Transverse colon (tissue), 4 donors: ENCODE measurements around the gene ANKRD66. TPM values are rescaled to one million over a fixed set of nuclear protein-coding genes. Genes with fewer than 3 reads are reported as not detected.
"Not testable (repeated sequence)": the region's sequence is repeated elsewhere in the genome, so short reads cannot be mapped to it uniquely, and the experiment has no call there.

Source experiments
- DNase-seq: peaks from one replicate; pipeline ENCODE4 v3.0.0-alpha.2; 2019
- H3K27ac ChIP-seq, 4 donors: fragments of 200-600 bp; sonication (generic); 2 replicates each; pipeline ENCODE4 v1.5.1; 2016 to 2018; ENCODE audit warnings: inconsistent platforms in 4 of 4
- H3K27me3 ChIP-seq: fragments of 200-600 bp; sonication (generic); 2 replicates; pipeline ENCODE4 v1.5.1; 2017; ENCODE audit warnings: inconsistent platforms
- H3K36me3 ChIP-seq, 4 donors: fragments of 200-600 bp; sonication (generic); 2 replicates each; pipeline ENCODE4 v1.5.1; 2017 to 2019; ENCODE audit warnings: inconsistent platforms in 4 of 4
- H3K4me1 ChIP-seq, 4 donors: fragments of 200-600 bp; sonication (generic); 2 replicates each; pipeline ENCODE4 v1.5.1; 2017 to 2020; ENCODE audit warnings: inconsistent platforms in 4 of 4
- H3K4me3 ChIP-seq, 4 donors: fragments of 200-600 bp; sonication (generic); 1 replicate in 1 of 4; 2 replicates in 3 of 4; pipeline versions ENCODE4 v1.5.1 to v1.6.1; 2017 to 2019; ENCODE audit warnings: inconsistent platforms in 4 of 4
- H3K9me3 ChIP-seq, 2 donors: fragments of 200-600 bp; sonication (generic); 2 replicates each; pipeline ENCODE4 v1.5.1; 2017 to 2019; ENCODE audit warnings: inconsistent platforms in 2 of 2
- CTCF ChIP-seq, 5 experiments: fragments of 200-600 bp in 3 of 5; fragments of 450-650 bp in 2 of 5; sonication (generic) in 3 of 5; IDR thresholded peaks; 1 replicate in 2 of 5; 2 replicates in 3 of 5; pipeline ENCODE4 v1.5.1; 2016 to 2017; ENCODE audit warnings: antibody characterized with exemption in 5 of 5, inconsistent platforms in 3 of 5, mild to moderate bottlenecking in 2 of 5, moderate library complexity in 1 of 5
- EP300 ChIP-seq: sonication (generic); formaldehyde crosslinking; IDR thresholded peaks from one replicate; pipeline ENCODE4 v1.6.1; 2017; ENCODE audit warnings: antibody characterized with exemption, low read depth
- POLR2A ChIP-seq: fragments of 450-650 bp; IDR thresholded peaks from one replicate; pipeline ENCODE4 v1.6.1; 2016; ENCODE audit warnings: antibody characterized with exemption, mild to moderate bottlenecking, moderate library complexity
- POLR2AphosphoS5 ChIP-seq, 3 donors: sonication (generic); formaldehyde crosslinking; IDR thresholded peaks; one replicate each; pipeline ENCODE4 v1.6.1; 2016; ENCODE audit warnings: antibody characterized with exemption in 3 of 3
- WGBS, 2 donors: methylation state at CpG; one replicate each; pipeline ENCODE4 v1.1.5; 2018; ENCODE audit warnings: low coverage in 1 of 2; 5-methylcytosine and 5-hydroxymethylcytosine counted together
- in situ Hi-C, 4 donors: fragments of 200-750 bp; cut with MboI; loops; one replicate each; pipeline versions ENCODE4 v1.15.0 to v1.15.1; 2017; ENCODE audit warnings: low sequenced_read_pairs in 3 of 4, low pct_ligation_motif_present in 1 of 4, low pct_unique_long_range_greater_than_20kb in 1 of 4
- intact Hi-C: fragments of 100-400 bp; cut with DNase I; formaldehyde crosslinking; loops from one replicate; pipeline ENCODE4 v1.15.1; 2023; ENCODE audit warnings: low total_unique reads
- total RNA-seq, 4 donors: library from RNA; depleted of rRNA; stranded (reverse); fragments of >200 nt; gene quantifications; one replicate each; pipeline ENCODE4 v1.1.0, GENCODE V29; 2016

The ANKRD66 gene
- total RNA-seq, 4 donors from 2014 or later: not detected

- in situ Hi-C loops (no loop called here), intact Hi-C loops (no loop called here)
- no peaks in the 10 kb centered on the region for H3K9me3 ChIP-seq
- TF ChIP-seq POLR2A (no peak), CTCF (IDR thresholded peaks at IDR 0.05) (no peak), POLR2AphosphoS5 (IDR thresholded peaks at IDR 0.05) (no peak), EP300 (no peak)
- no peak overlapping the region for H3K27ac ChIP-seq
- H3K4me1 ChIP-seq: peaks cover 0 to 16% (median 15%) of the 10 kb centered on the region in 4 donors
- H3K27me3 ChIP-seq: peaks cover 38% of the 10 kb centered on the region
- no peak for DNase-seq
- no peak overlapping the region for H3K4me3 ChIP-seq
- H3K36me3 ChIP-seq: no peaks in the 10 kb centered on the region
Measured at GRCh38 chr6:46736906-46737305, 9.8 kb upstream of the ANKRD66 start.

- intact Hi-C loops (no loop called here), in situ Hi-C loops (no loop called here)
- Histone ChIP-seq H3K27ac (no peak overlapping the region), H3K4me3 (no peak overlapping the region), H3K27me3 (peaks cover 17% of the 10 kb centered on the region), H3K36me3 (no peaks in the 10 kb centered on the region), H3K4me1 (no peaks in the 10 kb centered on the region), H3K9me3 (no peaks in the 10 kb centered on the region)
- TF ChIP-seq CTCF (IDR thresholded peaks at IDR 0.05) (no peak), POLR2AphosphoS5 (IDR thresholded peaks at IDR 0.05) (no peak), EP300 (no peak), POLR2A (no peak)
- WGBS, 2 donors: 96 to 100% methylated on average over 1 to 2 of the region's 2 CpGs
- DNase-seq: no peak
Measured at GRCh38 chr6:46741482-46741881, 5.3 kb upstream of the ANKRD66 start.

GRCh38 chr6:46741910-46742309 lies 4.8 kb upstream of the ANKRD66 start:
- Histone ChIP-seq H3K4me1 (no peaks in the 10 kb centered on the region), H3K4me3 (no peak overlapping the region), H3K9me3 (no peaks in the 10 kb centered on the region), H3K36me3 (no peaks in the 10 kb centered on the region), H3K27me3 (peaks cover 12% of the 10 kb centered on the region), H3K27ac (no peak overlapping the region)
- no peak for DNase-seq
- in situ Hi-C loops: no loop called here
- intact Hi-C loops: no loop called here
- TF ChIP-seq POLR2AphosphoS5 (IDR thresholded peaks at IDR 0.05): no peak
- TF ChIP-seq CTCF (IDR thresholded peaks at IDR 0.05): no peak
- no peak for TF ChIP-seq POLR2A
- 92% methylated on average over 2 to 4 of the region's 4 CpGs for WGBS, 2 donors

GRCh38 chr6:46743425-46744158 lies 3.1 kb upstream of the ANKRD66 start:
- Histone ChIP-seq H3K27ac (no peak overlapping the region), H3K4me3 (no peak overlapping the region), H3K36me3 (no peaks in the 10 kb centered on the region), H3K4me1 (no peaks in the 10 kb centered on the region), H3K27me3 (no peaks in the 10 kb centered on the region), H3K9me3 (no peaks in the 10 kb centered on the region)
- WGBS, 2 donors: 83% methylated on average over 1 of the region's 1 CpG; no CpG with 5 or more reads in 1 of the 2 donors
- intact Hi-C loops (no loop called here), in situ Hi-C loops (no loop called here)
- TF ChIP-seq EP300: no peak
- no peak for DNase-seq

GRCh38 chr6:46744159-46744725 lies 2.5 kb upstream of the ANKRD66 start:
- DNase-seq, H3K9me3 ChIP-seq, H3K27me3 ChIP-seq, in situ Hi-C loops, H3K36me3 ChIP-seq, intact Hi-C loops, H3K27ac ChIP-seq, H3K4me3 ChIP-seq, H3K4me1 ChIP-seq: not testable (repeated sequence)
- 60 to 79% methylated on average over 1 to 3 of the region's 3 CpGs for WGBS, 2 donors
